ENCODE results near the gene SNX5. TPM values are rescaled to one million over a fixed set of nuclear protein-coding genes. Genes with fewer than 3 reads are reported as not detected.

Gene SNX5
- polyA plus RNA-seq, 1 experiment, result 150 TPM

GRCh38 chr20:18006684-18007083 lies 38.1 kb upstream of the SNX5 start:
- TF ChIP-seq CTCF (IDR thresholded peaks at IDR 0.05; ENCODE audit: low read depth, low read length), result no peak
- H3K27ac ChIP-seq (ENCODE audit: low read depth, low read length), result no peak overlapping the region
- ChIA-PET POLR2A (no interaction called here), CTCF (no interaction called here)
- H3K4me3 ChIP-seq (ENCODE audit: low read depth, low read length), result no peak overlapping the region
- H3K27me3 ChIP-seq (ENCODE audit: control insufficient read depth, insufficient read depth, low read length), result peaks cover 3% of the 10 kb centered on the region
- no peaks in the 10 kb centered on the region for H3K9me3 ChIP-seq (ENCODE audit: control insufficient read depth, insufficient read depth, low read length)
- DNase-seq (ENCODE audit: low read depth, low spot score), result no peak

- POLR2A ChIA-PET, result interaction anchor here (0.6 to 1.0 kb wide), 3 partner anchors 9 to 436 kb away, joined by 4 to 6 read pairs (median 4); partner anchors contain the start of gene DSTN
- H3K27ac ChIP-seq (ENCODE audit: low read depth, low read length), result no peak overlapping the region
- H3K27me3 ChIP-seq (ENCODE audit: control insufficient read depth, insufficient read depth, low read length), result peaks cover 3% of the 10 kb centered on the region
- DNase-seq (ENCODE audit: low read depth, low spot score), result no peak
- H3K9me3 ChIP-seq (ENCODE audit: control insufficient read depth, insufficient read depth, low read length), result no peaks in the 10 kb centered on the region
- CTCF ChIA-PET, result interaction anchor here (0.5 to 1.5 kb wide), 2 partner anchors 10 to 1178 kb away, joined by 3 to 6 read pairs; no protein-coding TSS in a partner anchor
- TF ChIP-seq CTCF (IDR thresholded peaks at IDR 0.05; ENCODE audit: low read depth, low read length), result no peak
- H3K4me3 ChIP-seq (ENCODE audit: low read depth, low read length), result no peak overlapping the region
These were observed 37.4 kb upstream of the SNX5 start for GRCh38 chr20:18005990-18006364.

- ChIA-PET POLR2A (interaction anchor here (0.6 to 1.1 kb wide), 4 partner anchors 10 to 435 kb away, joined by 4 to 6 read pairs (median 4); partner anchors contain the start of gene DSTN), CTCF (interaction anchor here (0.5 to 1.5 kb wide), 2 partner anchors 10 to 1177 kb away, joined by 3 to 6 read pairs; no protein-coding TSS in a partner anchor)
- Histone ChIP-seq H3K27ac (ENCODE audit: low read depth, low read length) (no peak overlapping the region), H3K4me3 (ENCODE audit: low read depth, low read length) (no peak overlapping the region), H3K27me3 (ENCODE audit: control insufficient read depth, insufficient read depth, low read length) (peaks cover 3% of the 10 kb centered on the region), H3K9me3 (ENCODE audit: control insufficient read depth, insufficient read depth, low read length) (no peaks in the 10 kb centered on the region)
- TF ChIP-seq CTCF (IDR thresholded peaks at IDR 0.05; ENCODE audit: low read depth, low read length), result no peak
- DNase-seq (ENCODE audit: low read depth, low spot score), result no peak
These were observed 36.8 kb upstream of the SNX5 start for GRCh38 chr20:18005170-18005989.

GRCh38 chr20:18004384-18005031 lies 35.9 kb upstream of the SNX5 start:
- Histone ChIP-seq H3K9me3 (ENCODE audit: control insufficient read depth, insufficient read depth, low read length) (no peaks in the 10 kb centered on the region), H3K27ac (ENCODE audit: low read depth, low read length) (peak overlapping the region; percentile 39), H3K4me3 (ENCODE audit: low read depth, low read length) (no peak overlapping the region), H3K27me3 (ENCODE audit: control insufficient read depth, insufficient read depth, low read length) (peaks cover 3% of the 10 kb centered on the region)
- CTCF ChIA-PET, result no interaction called here
- peak; percentile 75 for DNase-seq (ENCODE audit: low read depth, low spot score)
- no peak for TF ChIP-seq CTCF (IDR thresholded peaks at IDR 0.05; ENCODE audit: low read depth, low read length)
- POLR2A ChIA-PET, result interaction anchor here (1.1 kb wide), 1 partner anchor 46 kb away, joined by 5 read pairs; no protein-coding TSS in a partner anchor

- peaks cover 3% of the 10 kb centered on the region for H3K27me3 ChIP-seq (ENCODE audit: control insufficient read depth, insufficient read depth, low read length)
- ChIA-PET CTCF (no interaction called here), POLR2A (interaction anchor here (1.1 kb wide), 1 partner anchor 46 kb away, joined by 5 read pairs; no protein-coding TSS in a partner anchor)
These were observed 35.3 kb upstream of the SNX5 start for GRCh38 chr20:18003897-18004296.

More at GRCh38 chr20:18003897-18004296, 35.3 kb upstream of the SNX5 start:
- no peak overlapping the region for H3K4me3 ChIP-seq (ENCODE audit: low read depth, low read length)
- no peaks in the 10 kb centered on the region for H3K9me3 ChIP-seq (ENCODE audit: control insufficient read depth, insufficient read depth, low read length)
- no peak for DNase-seq (ENCODE audit: low read depth, low spot score)
- H3K27ac ChIP-seq (ENCODE audit: low read depth, low read length), result peak overlapping the region; percentile 39
- no peak for TF ChIP-seq CTCF (IDR thresholded peaks at IDR 0.05; ENCODE audit: low read depth, low read length)

All from AG04450 (cell line).